ENCODE data around the gene CPN2.

CPN2 gene

GRCh38 chr3:194351080-194351672 lies at the start of gene CPN2:
Gene CPN2, minus strand, starts transcription at chr3:194351328. Its CDS starts 8,626 bp downstream, at chr3:194342702.
- DNase-seq = no peak

- DNase-seq = no peak
Measured at GRCh38 chr3:194399874-194400411, 48.8 kb upstream of the CPN2 start.

- DNase-seq = no peak
Measured at GRCh38 chr3:194399166-194399565, 48.0 kb upstream of the CPN2 start, which contains the start of gene GP5. Gene GP5, minus strand, starts transcription at chr3:194399266. Its CDS starts 984 bp downstream, at chr3:194398282.

- DNase-seq = no peak
Measured at GRCh38 chr3:194397757-194398312, 46.7 kb upstream of the CPN2 start.

- DNase-seq = no peak
Measured at GRCh38 chr3:194396859-194397756, 46.0 kb upstream of the CPN2 start.

GRCh38 chr3:194396539-194396858 lies 45.4 kb upstream of the CPN2 start:
- no peak for DNase-seq

- no peak for DNase-seq
Measured at GRCh38 chr3:194395778-194396538, 44.8 kb upstream of the CPN2 start.

- peak; percentile 96 for DNase-seq
Measured at GRCh38 chr3:194395212-194395611, 44.1 kb upstream of the CPN2 start.

- DNase-seq = no peak
Measured at GRCh38 chr3:194392576-194392975, 41.4 kb upstream of the CPN2 start.

GRCh38 chr3:194390835-194391234 lies 39.7 kb upstream of the CPN2 start:
- DNase-seq = no peak

- DNase-seq = no peak
Measured at GRCh38 chr3:194389269-194389668, 38.1 kb upstream of the CPN2 start.

- no peak for DNase-seq
Measured at GRCh38 chr3:194387926-194388418, 36.8 kb upstream of the CPN2 start.

- DNase-seq = no peak
Measured at GRCh38 chr3:194387276-194387675, 36.1 kb upstream of the CPN2 start.

- DNase-seq = no peak
Measured at GRCh38 chr3:194386648-194387047, 35.5 kb upstream of the CPN2 start.

- DNase-seq = no peak
Measured at GRCh38 chr3:194386066-194386465, 34.9 kb upstream of the CPN2 start.

GRCh38 chr3:194384569-194385001 lies 33.5 kb upstream of the CPN2 start:
- DNase-seq = no peak

GRCh38 chr3:194384156-194384555 lies 33.0 kb upstream of the CPN2 start:
- DNase-seq = no peak

GRCh38 chr3:194383276-194383940 lies 32.3 kb upstream of the CPN2 start:
- no peak for DNase-seq

GRCh38 chr3:194382892-194383223 lies 31.7 kb upstream of the CPN2 start:
- no peak for DNase-seq

GRCh38 chr3:194382196-194382891 lies 31.2 kb upstream of the CPN2 start:
- no peak for DNase-seq

GRCh38 chr3:194381460-194381875 lies 30.3 kb upstream of the CPN2 start:
- no peak for DNase-seq

GRCh38 chr3:194380326-194380725 lies 29.2 kb upstream of the CPN2 start:
- DNase-seq = no peak
